ENCODE results near the gene GMDS.

GMDS gene

GRCh38 chr6:1786455-1787453 is 458.7 kb downstream of the GMDS start:
- DNase-seq: no peak

- no peak for DNase-seq
Observed at GRCh38 chr6:1784422-1784884, 461.0 kb downstream of the GMDS start.

GRCh38 chr6:1781817-1782184 is 463.6 kb downstream of the GMDS start:
- DNase-seq: no peak

- DNase-seq: no peak
Observed at GRCh38 chr6:1781152-1781816, 464.1 kb downstream of the GMDS start.

- DNase-seq: no peak
Observed at GRCh38 chr6:1780251-1780867, 465.0 kb downstream of the GMDS start.

GRCh38 chr6:1778686-1779235 is 466.6 kb downstream of the GMDS start:
- no peak for DNase-seq

- DNase-seq: no peak
Observed at GRCh38 chr6:1777921-1778685, 467.3 kb downstream of the GMDS start.

- DNase-seq: no peak
Observed at GRCh38 chr6:1775441-1775840, 470.0 kb downstream of the GMDS start.

GRCh38 chr6:1774226-1774915 is 471.0 kb downstream of the GMDS start:
- no peak for DNase-seq

GRCh38 chr6:1773700-1774099 is 471.7 kb downstream of the GMDS start:
- no peak for DNase-seq

GRCh38 chr6:1770968-1771723 is 474.3 kb downstream of the GMDS start:
- DNase-seq: no peak

- DNase-seq: no peak
Observed at GRCh38 chr6:1770435-1770843, 475.0 kb downstream of the GMDS start.

GRCh38 chr6:1767481-1768246 is 477.7 kb downstream of the GMDS start:
- DNase-seq: no peak

GRCh38 chr6:1766654-1767053 is 478.8 kb downstream of the GMDS start:
- no peak for DNase-seq

- no peak for DNase-seq
Observed at GRCh38 chr6:1765160-1765903, 480.1 kb downstream of the GMDS start.

- DNase-seq: no peak
Observed at GRCh38 chr6:1764397-1764987, 480.9 kb downstream of the GMDS start.

GRCh38 chr6:1763404-1763803 is 482.0 kb downstream of the GMDS start:
- no peak for DNase-seq

- no peak for DNase-seq
Observed at GRCh38 chr6:1762203-1762602, 483.2 kb downstream of the GMDS start.

- DNase-seq: no peak
Observed at GRCh38 chr6:1761477-1761877, 483.9 kb downstream of the GMDS start.

Data from 8988T (cell line).